Measurements from ENCODE around the gene ZNRD2.

GRCh38 chr11:65586676-65587075, 16.4 kb downstream of the ZNRD2 start:
- TF ChIP-seq, protein P1, sequence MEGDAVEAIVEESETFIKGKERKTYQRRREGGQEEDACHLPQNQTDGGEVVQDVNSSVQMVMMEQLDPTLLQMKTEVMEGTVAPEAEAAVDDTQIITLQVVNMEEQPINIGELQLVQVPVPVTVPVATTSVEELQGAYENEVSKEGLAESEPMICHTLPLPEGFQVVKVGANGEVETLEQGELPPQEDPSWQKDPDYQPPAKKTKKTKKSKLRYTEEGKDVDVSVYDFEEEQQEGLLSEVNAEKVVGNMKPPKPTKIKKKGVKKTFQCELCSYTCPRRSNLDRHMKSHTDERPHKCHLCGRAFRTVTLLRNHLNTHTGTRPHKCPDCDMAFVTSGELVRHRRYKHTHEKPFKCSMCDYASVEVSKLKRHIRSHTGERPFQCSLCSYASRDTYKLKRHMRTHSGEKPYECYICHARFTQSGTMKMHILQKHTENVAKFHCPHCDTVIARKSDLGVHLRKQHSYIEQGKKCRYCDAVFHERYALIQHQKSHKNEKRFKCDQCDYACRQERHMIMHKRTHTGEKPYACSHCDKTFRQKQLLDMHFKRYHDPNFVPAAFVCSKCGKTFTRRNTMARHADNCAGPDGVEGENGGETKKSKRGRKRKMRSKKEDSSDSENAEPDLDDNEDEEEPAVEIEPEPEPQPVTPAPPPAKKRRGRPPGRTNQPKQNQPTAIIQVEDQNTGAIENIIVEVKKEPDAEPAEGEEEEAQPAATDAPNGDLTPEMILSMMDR (IDR thresholded peaks at IDR 0.05), result no peak
- no peak for TF ChIP-seq POLR2A (IDR thresholded peaks at IDR 0.05)
